ENCODE data around the gene KIF12. TPM values are rescaled to one million over a fixed set of nuclear protein-coding genes. Genes with fewer than 3 reads are reported as not detected.

The KIF12 gene
- total and polyA plus RNA-seq, 2 donors (not counting 1 experiment from before 2014, with no cell fraction given), result not detected

DNA sequence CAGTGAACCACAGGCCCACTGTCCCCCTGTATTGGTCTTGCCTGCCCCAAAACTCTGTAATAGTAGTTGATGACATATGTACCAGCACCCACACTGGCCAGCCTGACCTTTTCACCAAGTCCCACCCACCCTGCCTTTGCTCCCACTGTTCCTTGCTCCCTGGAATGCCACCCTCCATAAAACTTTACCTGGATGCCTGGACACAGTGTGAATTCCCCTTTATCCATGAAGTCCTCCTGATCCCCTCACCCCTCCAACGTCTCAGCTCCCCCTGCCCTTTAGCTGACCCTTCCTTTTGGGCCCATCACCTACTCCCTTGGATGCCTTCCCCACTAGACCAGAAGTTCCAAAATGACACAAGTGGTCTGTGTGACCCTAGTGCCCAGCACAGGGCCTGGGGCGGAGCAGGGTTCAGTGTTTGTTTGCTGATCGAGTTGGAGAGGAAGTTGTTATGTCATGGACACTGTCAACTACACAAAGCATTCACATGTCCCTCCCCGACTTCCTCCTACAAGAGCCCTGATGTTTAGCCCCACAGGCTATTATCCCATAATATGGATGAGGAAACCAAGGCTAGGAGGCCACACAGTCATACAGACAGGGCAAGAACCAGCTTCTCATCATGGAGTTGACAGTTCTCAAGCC lies 37.1 kb downstream of the KIF12 start:
- no peak overlapping the region for H3K4me2 ChIP-seq (replicated peaks; ENCODE audit: low read depth, low read length, poor library complexity, severe bottlenecking)
- intact Hi-C loops (cut with micrococcal nuclease), result no loop called here
- H3K4me3 ChIP-seq (ENCODE audit: control extremely low read depth in 1 of 5, extremely low read depth in 1 of 5, insufficient read depth in 1 of 5, low read depth in 2 of 5, low read length in 4 of 5), result no peak overlapping the region
- H2AFZ ChIP-seq (ENCODE audit: insufficient read depth, low read depth, low read length, poor library complexity, severe bottlenecking), result no peak overlapping the region
- H3K9ac ChIP-seq (ENCODE audit: low read length), result no peak overlapping the region
- H3K9me3 ChIP-seq (ENCODE audit: control extremely low read depth in 1 of 3, control insufficient read depth in 2 of 3, insufficient read depth in 1 of 3, low read length in 2 of 3), result no peaks in the 10 kb centered on the region
- H3K36me3 ChIP-seq (replicated peaks in 1 of 2; ENCODE audit: control extremely low read depth in 1 of 2, control insufficient read depth in 1 of 2, extremely low read depth in 1 of 2, insufficient read depth in 2 of 2, low read length in 1 of 2), result no peaks in the 10 kb centered on the region
- ATAC-seq (ENCODE audit: low read depth) (no peak), DNase-seq (no peak)
- H3K79me2 ChIP-seq (ENCODE audit: control insufficient read depth, insufficient read depth, low read length), result no peaks in the 10 kb centered on the region
- WGBS (ENCODE audit: insufficient coverage), result 70% methylated on average over 2 of the region's 4 CpGs
- ChIA-PET POLR2A (no interaction called here), CTCF (no interaction called here)
- H3K9me3 Mint-ChIP-seq (ENCODE audit: insufficient read depth), result no peaks in the 10 kb centered on the region
- no peak overlapping the region for H3K27ac Mint-ChIP-seq
- no peak overlapping the region for H3K27ac ChIP-seq (ENCODE audit: low read length in 2 of 2)
- peaks cover 27% of the 10 kb centered on the region for H3K27me3 Mint-ChIP-seq
- H3K4me1 Mint-ChIP-seq, result peaks cover 2% of the 10 kb centered on the region
- peaks cover 0 to 3% (median 0%) of the 10 kb centered on the region in 4 experiments for H3K27me3 ChIP-seq (replicated peaks in 1 of 4; ENCODE audit: control extremely low read depth in 1 of 4, control insufficient read depth in 3 of 4, insufficient read depth in 4 of 4, low read length in 3 of 4)
- TF ChIP-seq, protein P1, sequence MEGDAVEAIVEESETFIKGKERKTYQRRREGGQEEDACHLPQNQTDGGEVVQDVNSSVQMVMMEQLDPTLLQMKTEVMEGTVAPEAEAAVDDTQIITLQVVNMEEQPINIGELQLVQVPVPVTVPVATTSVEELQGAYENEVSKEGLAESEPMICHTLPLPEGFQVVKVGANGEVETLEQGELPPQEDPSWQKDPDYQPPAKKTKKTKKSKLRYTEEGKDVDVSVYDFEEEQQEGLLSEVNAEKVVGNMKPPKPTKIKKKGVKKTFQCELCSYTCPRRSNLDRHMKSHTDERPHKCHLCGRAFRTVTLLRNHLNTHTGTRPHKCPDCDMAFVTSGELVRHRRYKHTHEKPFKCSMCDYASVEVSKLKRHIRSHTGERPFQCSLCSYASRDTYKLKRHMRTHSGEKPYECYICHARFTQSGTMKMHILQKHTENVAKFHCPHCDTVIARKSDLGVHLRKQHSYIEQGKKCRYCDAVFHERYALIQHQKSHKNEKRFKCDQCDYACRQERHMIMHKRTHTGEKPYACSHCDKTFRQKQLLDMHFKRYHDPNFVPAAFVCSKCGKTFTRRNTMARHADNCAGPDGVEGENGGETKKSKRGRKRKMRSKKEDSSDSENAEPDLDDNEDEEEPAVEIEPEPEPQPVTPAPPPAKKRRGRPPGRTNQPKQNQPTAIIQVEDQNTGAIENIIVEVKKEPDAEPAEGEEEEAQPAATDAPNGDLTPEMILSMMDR (IDR thresholded peaks at IDR 0.05), result no peak
- no peak for TF ChIP-seq EZH2 (IDR thresholded peaks at IDR 0.05; ENCODE audit: borderline replicate concordance, insufficient read depth, low read depth, low read length, poor library complexity, severe bottlenecking)
- no peaks in the 10 kb centered on the region for H4K20me1 ChIP-seq (ENCODE audit: control insufficient read depth, insufficient read depth, low read length, poor library complexity, severe bottlenecking)
- H3K4me1 ChIP-seq (ENCODE audit: control insufficient read depth in 2 of 2, insufficient read depth in 2 of 2, low read length in 2 of 2), result no peaks in the 10 kb centered on the region
- no peak overlapping the region for H3K4me3 Mint-ChIP-seq

DNA sequence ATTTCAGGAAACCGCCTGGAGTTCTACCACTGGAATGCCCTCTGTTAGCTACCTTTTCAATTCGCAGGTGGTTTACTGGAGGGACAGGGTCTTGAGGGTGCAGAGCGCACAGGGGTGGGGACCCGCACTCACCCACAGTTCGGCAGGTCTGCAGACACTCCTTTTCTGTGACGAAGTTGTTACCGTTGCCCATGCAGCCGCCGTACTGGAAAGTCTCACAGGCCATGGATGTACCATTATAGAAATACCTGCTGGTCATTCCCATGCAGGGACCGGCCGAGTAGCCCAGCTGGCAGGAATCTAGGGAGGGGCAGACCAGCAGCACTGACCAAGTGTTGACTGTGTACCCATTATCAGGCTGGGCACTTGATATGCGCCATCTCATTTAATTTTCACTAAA lies 37.8 kb downstream of the KIF12 start:
- Mint-ChIP-seq H3K4me1 (peaks cover 5% of the 10 kb centered on the region), H3K4me3 (no peak overlapping the region), H3K27me3 (peaks cover 23% of the 10 kb centered on the region), H3K9me3 (ENCODE audit: insufficient read depth) (no peaks in the 10 kb centered on the region), H3K27ac (no peak overlapping the region)
- Histone ChIP-seq H3K27ac (ENCODE audit: low read length in 2 of 2) (no peak overlapping the region), H3K79me2 (ENCODE audit: control insufficient read depth, insufficient read depth, low read length) (no peaks in the 10 kb centered on the region), H3K9ac (ENCODE audit: low read length) (no peak overlapping the region), H3K9me3 (ENCODE audit: control extremely low read depth in 1 of 3, control insufficient read depth in 2 of 3, insufficient read depth in 1 of 3, low read length in 2 of 3) (no peaks in the 10 kb centered on the region), H3K4me2 (replicated peaks; ENCODE audit: low read depth, low read length, poor library complexity, severe bottlenecking) (no peak overlapping the region), H2AFZ (ENCODE audit: insufficient read depth, low read depth, low read length, poor library complexity, severe bottlenecking) (no peak overlapping the region), H3K4me3 (ENCODE audit: control extremely low read depth in 1 of 5, extremely low read depth in 1 of 5, insufficient read depth in 1 of 5, low read depth in 2 of 5, low read length in 4 of 5) (no peak overlapping the region), H3K27me3 (replicated peaks in 1 of 4; ENCODE audit: control extremely low read depth in 1 of 4, control insufficient read depth in 3 of 4, insufficient read depth in 4 of 4, low read length in 3 of 4) (peaks cover 0 to 3% (median 0%) of the 10 kb centered on the region in 4 experiments), H3K4me1 (ENCODE audit: control insufficient read depth in 2 of 2, insufficient read depth in 2 of 2, low read length in 2 of 2) (no peaks in the 10 kb centered on the region), H3K36me3 (replicated peaks in 1 of 2; ENCODE audit: control extremely low read depth in 1 of 2, control insufficient read depth in 1 of 2, extremely low read depth in 1 of 2, insufficient read depth in 2 of 2, low read length in 1 of 2) (no peaks in the 10 kb centered on the region), H4K20me1 (ENCODE audit: control insufficient read depth, insufficient read depth, low read length, poor library complexity, severe bottlenecking) (no peaks in the 10 kb centered on the region)
- ATAC-seq (ENCODE audit: low read depth), result no peak
- TF ChIP-seq, protein P1 (IDR thresholded peaks at IDR 0.05), result no peak
- no peak for TF ChIP-seq EZH2 (IDR thresholded peaks at IDR 0.05; ENCODE audit: borderline replicate concordance, insufficient read depth, low read depth, low read length, poor library complexity, severe bottlenecking)
- no peak for DNase-seq
- WGBS (ENCODE audit: insufficient coverage), result 97% methylated on average over 12 of the region's 12 CpGs
- POLR2A ChIA-PET, result no interaction called here
- intact Hi-C loops (cut with micrococcal nuclease), result no loop called here
- CTCF ChIA-PET, result interaction anchor here (0.5 kb wide), 1 partner anchor 1164 kb away, joined by 3 read pairs; no protein-coding TSS in a partner anchor
